ENCODE measurements around the gene BZW2.

The BZW2 gene

DNA sequence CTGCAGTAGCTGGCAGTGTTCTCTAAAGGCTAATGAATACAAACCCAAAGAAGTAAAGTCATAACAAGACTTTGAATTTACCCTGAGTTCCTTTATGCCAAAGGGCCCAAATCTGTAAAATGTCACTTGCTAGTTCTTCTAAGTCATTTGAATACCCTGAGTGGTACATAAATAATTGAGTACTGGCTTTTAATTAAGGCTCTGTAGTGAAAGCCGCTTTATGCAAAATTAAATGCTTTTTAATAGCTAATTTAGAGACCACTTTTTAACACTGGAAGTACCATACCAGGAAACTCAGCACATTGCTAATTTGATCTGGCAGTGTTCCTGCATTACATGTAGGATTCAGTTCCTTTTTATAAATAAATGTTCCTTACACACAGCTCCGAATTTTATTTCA, 83.6 kb downstream of the BZW2 start:
- in situ Hi-C loops (cut with MboI; ENCODE audit: low sequenced_read_pairs, unreplicated experiment), result no loop called here
- DNase-seq (ENCODE audit: low spot score), result no peak
- TF ChIP-seq, protein P1, sequence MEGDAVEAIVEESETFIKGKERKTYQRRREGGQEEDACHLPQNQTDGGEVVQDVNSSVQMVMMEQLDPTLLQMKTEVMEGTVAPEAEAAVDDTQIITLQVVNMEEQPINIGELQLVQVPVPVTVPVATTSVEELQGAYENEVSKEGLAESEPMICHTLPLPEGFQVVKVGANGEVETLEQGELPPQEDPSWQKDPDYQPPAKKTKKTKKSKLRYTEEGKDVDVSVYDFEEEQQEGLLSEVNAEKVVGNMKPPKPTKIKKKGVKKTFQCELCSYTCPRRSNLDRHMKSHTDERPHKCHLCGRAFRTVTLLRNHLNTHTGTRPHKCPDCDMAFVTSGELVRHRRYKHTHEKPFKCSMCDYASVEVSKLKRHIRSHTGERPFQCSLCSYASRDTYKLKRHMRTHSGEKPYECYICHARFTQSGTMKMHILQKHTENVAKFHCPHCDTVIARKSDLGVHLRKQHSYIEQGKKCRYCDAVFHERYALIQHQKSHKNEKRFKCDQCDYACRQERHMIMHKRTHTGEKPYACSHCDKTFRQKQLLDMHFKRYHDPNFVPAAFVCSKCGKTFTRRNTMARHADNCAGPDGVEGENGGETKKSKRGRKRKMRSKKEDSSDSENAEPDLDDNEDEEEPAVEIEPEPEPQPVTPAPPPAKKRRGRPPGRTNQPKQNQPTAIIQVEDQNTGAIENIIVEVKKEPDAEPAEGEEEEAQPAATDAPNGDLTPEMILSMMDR (IDR thresholded peaks at IDR 0.05; ENCODE audit: borderline replicate concordance, control extremely low read depth, extremely low read depth, insufficient read depth, missing control alignments), result no peak

DNA sequence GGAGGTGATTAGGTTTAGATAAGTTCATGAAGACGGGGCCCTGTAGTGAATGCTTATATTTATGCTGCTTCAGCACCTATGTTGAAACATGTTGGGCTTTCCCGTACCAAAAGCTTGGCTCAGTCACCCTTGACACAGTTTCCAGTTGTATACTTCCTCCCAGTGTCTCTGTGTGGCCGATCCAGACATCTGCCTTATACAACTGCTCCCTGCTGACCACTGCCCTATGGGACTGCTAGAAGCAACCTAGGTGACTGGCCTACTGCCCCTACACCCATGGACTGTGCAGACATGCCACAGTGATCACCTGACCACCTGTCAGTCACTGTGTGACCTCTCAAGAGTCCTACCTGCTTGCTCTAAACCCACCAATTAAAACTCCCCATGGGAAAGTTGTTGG, 85.0 kb downstream of the BZW2 start:
- DNase-seq (ENCODE audit: low spot score), result no peak
- in situ Hi-C loops (cut with MboI; ENCODE audit: low sequenced_read_pairs, unreplicated experiment), result no loop called here
- TF ChIP-seq, protein P1 (IDR thresholded peaks at IDR 0.05; ENCODE audit: borderline replicate concordance, control extremely low read depth, extremely low read depth, insufficient read depth, missing control alignments), result no peak

DNA sequence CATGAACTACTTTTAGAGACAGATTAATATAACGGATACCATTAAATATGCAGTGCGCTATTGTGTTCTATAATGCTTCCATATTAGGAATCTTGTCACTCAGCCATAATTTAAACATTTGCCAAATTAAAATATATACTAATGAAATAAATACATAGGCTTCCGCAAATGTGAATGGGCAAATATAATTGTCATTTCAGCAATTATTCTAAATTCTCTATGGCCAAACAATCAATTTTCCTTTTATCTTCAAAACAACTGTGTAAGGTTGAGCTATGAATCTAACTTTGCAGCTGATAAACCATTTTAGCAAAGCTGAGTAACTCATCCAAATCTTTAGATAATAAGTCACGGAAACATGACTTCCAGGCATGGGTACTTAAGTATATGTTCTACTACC, 86.8 kb downstream of the BZW2 start:
- in situ Hi-C loops (cut with MboI; ENCODE audit: low sequenced_read_pairs, unreplicated experiment), result no loop called here
- TF ChIP-seq, protein P1 (IDR thresholded peaks at IDR 0.05; ENCODE audit: borderline replicate concordance, control extremely low read depth, extremely low read depth, insufficient read depth, missing control alignments), result no peak
- DNase-seq (ENCODE audit: low spot score), result no peak

DNA sequence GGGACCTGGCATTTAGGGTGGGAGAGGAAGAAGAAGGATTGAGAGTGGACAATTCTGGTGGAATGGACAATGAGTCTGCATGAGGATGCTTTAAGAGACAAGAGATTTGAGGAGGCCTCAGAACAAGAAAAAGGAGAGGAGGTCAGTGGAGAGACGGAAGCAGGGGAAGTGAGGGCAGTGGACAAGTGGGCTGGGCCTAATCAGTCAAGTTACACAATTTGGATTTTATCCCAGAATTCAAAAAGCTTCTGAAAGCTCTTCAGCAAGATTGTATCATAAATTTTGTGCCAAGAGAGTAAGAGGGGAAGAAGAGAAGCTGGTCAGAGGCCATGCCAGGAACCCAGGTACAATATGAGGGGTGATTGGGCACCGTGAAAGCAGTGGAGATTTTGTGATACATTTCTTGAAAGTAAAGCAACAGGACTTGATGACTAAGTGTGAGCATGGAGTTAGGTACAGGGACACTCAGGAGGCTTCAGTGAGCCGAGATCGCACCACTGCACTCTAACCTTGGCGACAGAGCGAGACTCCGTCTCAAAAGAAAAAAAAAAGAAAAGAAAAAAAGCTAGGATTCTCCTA, 88.3 kb downstream of the BZW2 start:
- TF ChIP-seq, protein P1 (IDR thresholded peaks at IDR 0.05; ENCODE audit: borderline replicate concordance, control extremely low read depth, extremely low read depth, insufficient read depth, missing control alignments), result no peak
- in situ Hi-C loops (cut with MboI; ENCODE audit: low sequenced_read_pairs, unreplicated experiment), result no loop called here
- no peak for DNase-seq (ENCODE audit: low spot score)

DNA sequence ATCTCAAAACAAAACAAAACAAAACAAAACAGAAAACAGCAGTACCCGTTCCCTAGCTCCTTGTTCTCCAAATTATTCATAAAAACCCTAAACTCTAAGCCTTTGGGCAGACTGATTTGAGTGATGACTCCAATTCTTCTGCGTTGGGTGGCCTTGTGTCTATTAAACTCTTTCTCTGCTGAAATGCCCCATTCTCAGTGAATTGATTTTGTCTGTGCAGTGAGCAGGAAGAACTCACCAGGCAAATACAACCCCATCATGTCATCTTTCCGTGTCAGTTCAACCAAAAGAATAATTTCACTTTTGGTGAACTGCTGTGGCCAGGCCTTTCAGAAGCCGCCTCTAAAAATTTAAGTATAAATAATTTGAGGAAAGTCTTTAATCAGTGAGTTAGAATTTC, 89.0 kb downstream of the BZW2 start:
- TF ChIP-seq, protein P1 (IDR thresholded peaks at IDR 0.05; ENCODE audit: borderline replicate concordance, control extremely low read depth, extremely low read depth, insufficient read depth, missing control alignments), result no peak
- in situ Hi-C loops (cut with MboI; ENCODE audit: low sequenced_read_pairs, unreplicated experiment), result no loop called here
- DNase-seq (ENCODE audit: low spot score), result no peak

DNA sequence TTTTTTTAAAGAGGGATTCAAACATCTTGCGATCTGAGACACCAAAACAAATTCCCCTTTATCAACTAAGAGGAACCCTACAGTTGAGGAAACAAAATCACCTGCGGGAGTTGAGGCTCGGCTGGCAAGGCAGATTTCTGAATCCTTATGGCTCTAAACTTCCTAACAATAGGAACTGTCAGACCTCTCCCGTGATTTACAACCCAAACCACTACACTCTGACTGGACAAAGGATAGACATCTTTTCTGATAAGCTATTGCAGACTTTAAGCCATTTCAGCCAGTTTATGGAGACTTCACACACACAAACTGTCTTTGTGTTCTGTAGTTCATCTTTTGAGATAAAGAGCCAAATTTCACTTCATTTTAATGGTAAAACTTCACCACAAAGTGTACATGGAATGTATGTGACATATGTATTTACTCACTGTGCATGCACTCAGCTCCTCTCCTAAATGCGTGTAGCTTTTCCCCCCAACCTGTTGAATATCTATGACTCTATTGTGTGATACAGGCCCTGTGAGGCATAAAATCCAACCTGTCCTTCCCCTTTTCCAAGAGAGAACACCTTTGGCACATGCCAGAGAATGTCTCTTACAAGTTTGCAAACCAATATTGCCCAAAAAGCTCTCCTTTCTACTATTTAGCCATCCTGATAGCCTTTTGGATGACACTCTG, 92.2 kb downstream of the BZW2 start:
- no peak for DNase-seq (ENCODE audit: low spot score)

More for the DNA sequence above, 92.2 kb downstream of the BZW2 start:
- in situ Hi-C loops (cut with MboI; ENCODE audit: low sequenced_read_pairs, unreplicated experiment), result no loop called here
- TF ChIP-seq, protein P1 (IDR thresholded peaks at IDR 0.05; ENCODE audit: borderline replicate concordance, control extremely low read depth, extremely low read depth, insufficient read depth, missing control alignments), result no peak

All from GM13976 (cell line).